Measurements from ENCODE around the gene ELMO2. TPM values are rescaled to one million over a fixed set of nuclear protein-coding genes. Genes with fewer than 3 reads are reported as not detected.

Gene ELMO2
- total and polyA plus RNA-seq, 9 of the 15 experiments (the other 6 are each of a cell fraction or from before 2014, with no cell fraction given): 7.5 to 21.5 (median 15.9) TPM

DNA sequence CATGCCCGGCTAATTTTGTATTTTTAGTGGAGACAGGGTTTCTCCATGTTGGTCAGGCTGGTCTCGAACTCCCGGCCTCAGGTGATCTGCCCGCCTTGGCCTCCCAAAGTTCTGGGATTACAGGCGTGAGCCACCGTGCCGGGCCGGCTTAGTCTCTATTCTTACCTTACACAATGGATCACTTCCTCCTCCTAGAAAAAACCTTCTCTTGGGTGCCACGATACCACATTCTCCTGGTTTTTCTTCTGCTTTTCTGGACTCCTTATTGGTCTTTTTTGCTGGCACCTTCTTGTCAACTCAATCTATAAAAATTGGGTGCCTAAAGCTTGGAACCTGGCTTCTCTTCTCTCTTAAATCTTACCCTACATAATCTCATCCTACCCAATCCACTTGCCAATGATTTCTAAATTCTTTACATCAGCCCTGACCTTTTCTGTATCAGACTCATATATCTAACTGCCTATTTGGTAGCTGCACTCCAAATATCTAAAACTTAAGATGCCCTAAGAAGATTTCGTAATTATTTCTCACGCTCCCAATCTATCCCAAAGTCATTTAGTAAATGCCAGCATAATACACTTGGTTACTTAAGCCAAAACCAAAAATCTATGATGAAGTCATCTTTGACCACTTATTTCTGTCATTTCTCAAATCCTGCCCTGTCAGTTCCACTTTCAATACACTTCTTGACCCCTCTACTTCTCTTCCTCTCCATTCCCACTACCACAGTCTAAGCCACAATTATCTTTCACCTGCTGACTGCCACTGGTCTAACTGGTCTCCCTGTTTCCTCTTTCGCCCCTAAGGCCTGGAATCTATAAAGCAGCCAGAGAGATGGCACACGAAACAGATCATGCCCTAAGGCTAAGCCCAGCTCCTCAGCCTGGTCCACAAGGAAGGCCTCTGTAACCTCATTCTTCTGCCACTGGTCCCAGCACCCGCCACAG is 43.2 kb downstream of the ELMO2 start (continued):
- TF ChIP-seq ZNF347 (CRISPR knock-in tag; IDR thresholded peaks at IDR 0.05; ENCODE audit: low read depth): no peak

DNA sequence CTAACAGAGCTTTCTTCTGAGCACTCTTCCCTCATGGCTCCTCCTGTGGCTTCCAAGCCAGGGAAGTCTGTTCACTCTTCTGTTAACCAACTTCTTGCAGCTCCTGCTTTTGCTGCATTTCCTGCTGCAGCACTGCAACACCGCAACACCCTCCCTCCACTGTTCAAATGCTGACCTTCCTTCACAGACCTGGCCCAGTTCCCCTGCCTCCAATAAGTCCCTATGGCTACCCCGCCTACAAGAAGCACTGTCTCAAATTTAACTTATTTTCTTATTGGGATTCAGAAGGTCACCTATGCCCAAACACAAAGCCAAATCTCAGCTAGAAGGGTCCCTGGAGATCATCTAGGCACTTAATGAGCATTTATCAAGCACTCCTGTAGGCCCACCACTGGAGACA is 44.6 kb downstream of the ELMO2 start:
- BruUV-seq (replicated peaks): no TSS peak
- H3K9me1 ChIP-seq (ENCODE audit: control insufficient read depth, insufficient read depth, low read length): no peaks in the 10 kb centered on the region
- no peak overlapping the region for H3K4me2 ChIP-seq (ENCODE audit: insufficient read depth, low read length)
- DNase-seq (ENCODE audit: extremely low read depth in 1 of 4, low spot score in 3 of 4) (no peak), ATAC-seq (no peak), FAIRE-seq (no peak)
- H4K20me1 ChIP-seq (replicated peaks; ENCODE audit: control insufficient read depth, insufficient read depth, low read length): peaks cover 29% of the 10 kb centered on the region
- H3K36me3 ChIP-seq (ENCODE audit: control insufficient read depth, insufficient read depth, low read length): peaks cover 72% of the 10 kb centered on the region; the same call in 2 of the 3 replicates
- H3K9me3 ChIP-seq (replicated peaks; ENCODE audit: control insufficient read depth, insufficient read depth, low read depth, low read length): no peaks in the 10 kb centered on the region
- H3K4me1 ChIP-seq (replicated peaks in 1 of 2; ENCODE audit: control insufficient read depth in 2 of 2, insufficient read depth in 2 of 2, low read length in 2 of 2): peaks cover 9 to 21% of the 10 kb centered on the region in 2 experiments; a peak in 4 of 5 replicates
- H2AFZ ChIP-seq (ENCODE audit: low read depth, low read length): no peak overlapping the region
- intact Hi-C loops (cut with micrococcal nuclease) (no loop called here), in situ Hi-C loops (cut with MboI) (no loop called here)
- H3K4me3 ChIP-seq: no peak overlapping the region
- peaks cover 34% of the 10 kb centered on the region for H3K79me2 ChIP-seq (ENCODE audit: control insufficient read depth, insufficient read depth, low read length)
- ChIA-PET CTCF (ENCODE audit: low intra/inter-chr PET ratio) (no interaction called here), POLR2A (no interaction called here)
- no peaks in the 10 kb centered on the region for H3K27me3 ChIP-seq (ENCODE audit: control insufficient read depth in 2 of 2, insufficient read depth in 2 of 2, low read length in 2 of 2)
- WGBS (ENCODE audit: insufficient coverage, low coverage, missing lambda C conversion rate): 100% methylated on average over 2 of the region's 2 CpGs
- no peak overlapping the region for H3K27ac ChIP-seq (ENCODE audit: extremely low read depth, low read depth, low read length)
- H3K9ac ChIP-seq (ENCODE audit: insufficient read depth in 1 of 2, low read depth in 2 of 2, low read length in 2 of 2): no peak overlapping the region
- TF ChIP-seq ELF4 (CRISPR knock-in tag; IDR thresholded peaks at IDR 0.05): no peak
- no peak for TF ChIP-seq CHD1 (IDR thresholded peaks at IDR 0.05; ENCODE audit: low read length)
- TF ChIP-seq, protein P1, sequence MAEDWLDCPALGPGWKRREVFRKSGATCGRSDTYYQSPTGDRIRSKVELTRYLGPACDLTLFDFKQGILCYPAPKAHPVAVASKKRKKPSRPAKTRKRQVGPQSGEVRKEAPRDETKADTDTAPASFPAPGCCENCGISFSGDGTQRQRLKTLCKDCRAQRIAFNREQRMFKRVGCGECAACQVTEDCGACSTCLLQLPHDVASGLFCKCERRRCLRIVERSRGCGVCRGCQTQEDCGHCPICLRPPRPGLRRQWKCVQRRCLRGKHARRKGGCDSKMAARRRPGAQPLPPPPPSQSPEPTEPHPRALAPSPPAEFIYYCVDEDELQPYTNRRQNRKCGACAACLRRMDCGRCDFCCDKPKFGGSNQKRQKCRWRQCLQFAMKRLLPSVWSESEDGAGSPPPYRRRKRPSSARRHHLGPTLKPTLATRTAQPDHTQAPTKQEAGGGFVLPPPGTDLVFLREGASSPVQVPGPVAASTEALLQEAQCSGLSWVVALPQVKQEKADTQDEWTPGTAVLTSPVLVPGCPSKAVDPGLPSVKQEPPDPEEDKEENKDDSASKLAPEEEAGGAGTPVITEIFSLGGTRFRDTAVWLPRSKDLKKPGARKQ (CRISPR knock-in tag; IDR thresholded peaks at IDR 0.05): no peak
- TF ChIP-seq, protein P2, sequence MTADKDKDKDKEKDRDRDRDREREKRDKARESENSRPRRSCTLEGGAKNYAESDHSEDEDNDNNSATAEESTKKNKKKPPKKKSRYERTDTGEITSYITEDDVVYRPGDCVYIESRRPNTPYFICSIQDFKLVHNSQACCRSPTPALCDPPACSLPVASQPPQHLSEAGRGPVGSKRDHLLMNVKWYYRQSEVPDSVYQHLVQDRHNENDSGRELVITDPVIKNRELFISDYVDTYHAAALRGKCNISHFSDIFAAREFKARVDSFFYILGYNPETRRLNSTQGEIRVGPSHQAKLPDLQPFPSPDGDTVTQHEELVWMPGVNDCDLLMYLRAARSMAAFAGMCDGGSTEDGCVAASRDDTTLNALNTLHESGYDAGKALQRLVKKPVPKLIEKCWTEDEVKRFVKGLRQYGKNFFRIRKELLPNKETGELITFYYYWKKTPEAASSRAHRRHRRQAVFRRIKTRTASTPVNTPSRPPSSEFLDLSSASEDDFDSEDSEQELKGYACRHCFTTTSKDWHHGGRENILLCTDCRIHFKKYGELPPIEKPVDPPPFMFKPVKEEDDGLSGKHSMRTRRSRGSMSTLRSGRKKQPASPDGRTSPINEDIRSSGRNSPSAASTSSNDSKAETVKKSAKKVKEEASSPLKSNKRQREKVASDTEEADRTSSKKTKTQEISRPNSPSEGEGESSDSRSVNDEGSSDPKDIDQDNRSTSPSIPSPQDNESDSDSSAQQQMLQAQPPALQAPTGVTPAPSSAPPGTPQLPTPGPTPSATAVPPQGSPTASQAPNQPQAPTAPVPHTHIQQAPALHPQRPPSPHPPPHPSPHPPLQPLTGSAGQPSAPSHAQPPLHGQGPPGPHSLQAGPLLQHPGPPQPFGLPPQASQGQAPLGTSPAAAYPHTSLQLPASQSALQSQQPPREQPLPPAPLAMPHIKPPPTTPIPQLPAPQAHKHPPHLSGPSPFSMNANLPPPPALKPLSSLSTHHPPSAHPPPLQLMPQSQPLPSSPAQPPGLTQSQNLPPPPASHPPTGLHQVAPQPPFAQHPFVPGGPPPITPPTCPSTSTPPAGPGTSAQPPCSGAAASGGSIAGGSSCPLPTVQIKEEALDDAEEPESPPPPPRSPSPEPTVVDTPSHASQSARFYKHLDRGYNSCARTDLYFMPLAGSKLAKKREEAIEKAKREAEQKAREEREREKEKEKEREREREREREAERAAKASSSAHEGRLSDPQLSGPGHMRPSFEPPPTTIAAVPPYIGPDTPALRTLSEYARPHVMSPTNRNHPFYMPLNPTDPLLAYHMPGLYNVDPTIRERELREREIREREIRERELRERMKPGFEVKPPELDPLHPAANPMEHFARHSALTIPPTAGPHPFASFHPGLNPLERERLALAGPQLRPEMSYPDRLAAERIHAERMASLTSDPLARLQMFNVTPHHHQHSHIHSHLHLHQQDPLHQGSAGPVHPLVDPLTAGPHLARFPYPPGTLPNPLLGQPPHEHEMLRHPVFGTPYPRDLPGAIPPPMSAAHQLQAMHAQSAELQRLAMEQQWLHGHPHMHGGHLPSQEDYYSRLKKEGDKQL (CRISPR knock-in tag; IDR thresholded peaks at IDR 0.05; ENCODE audit: borderline replicate concordance): no peak
- no peak for TF ChIP-seq DMBX1 (CRISPR knock-in tag; IDR thresholded peaks at IDR 0.05; ENCODE audit: borderline replicate concordance)
- no peak for TF ChIP-seq ZBTB43 (CRISPR knock-in tag; IDR thresholded peaks at IDR 0.05)
- TF ChIP-seq PPARD (CRISPR knock-in tag; IDR thresholded peaks at IDR 0.05): no peak
- TF ChIP-seq C11orf30 (IDR thresholded peaks at IDR 0.05; ENCODE audit: low read depth): no peak
- no peak for TF ChIP-seq BHLHE40 (IDR thresholded peaks at IDR 0.05; ENCODE audit: low read length)
- TF ChIP-seq NR2C1 (IDR thresholded peaks at IDR 0.05): no peak
- no peak for TF ChIP-seq NR2C1 (tag; IDR thresholded peaks at IDR 0.05)
